ENCODE measurements around the gene ITGBL1. TPM values are rescaled to one million over a fixed set of nuclear protein-coding genes. Genes with fewer than 3 reads are reported as not detected.

ITGBL1 gene
- total RNA-seq, 1 experiment from 2014 or later: 0.22 TPM

GRCh38 chr13:101621099-101621498 is 168.6 kb downstream of the ITGBL1 start (continued):
- no peak for TF ChIP-seq STAT6 (CRISPR knock-in tag; conservative IDR thresholded peaks at IDR 0.05; ENCODE audit: low read depth)
- TF ChIP-seq ETV6 (CRISPR knock-in tag; IDR thresholded peaks at IDR 0.05): no peak

- ChIA-PET POLR2A (no interaction called here), CTCF (no interaction called here)
- Mint-ChIP-seq H3K27me3 (ENCODE audit: low read depth) (no peaks in the 10 kb centered on the region), H3K9me3 (no peaks in the 10 kb centered on the region), H3K27ac (peak overlapping the region; percentile 58; the same call in 1 of the 2 replicates), H3K4me3 (no peak overlapping the region), H3K36me3 (no peaks in the 10 kb centered on the region), H3K4me1 (peaks cover 38% of the 10 kb centered on the region)
- ATAC-seq: no peak
- no peak for DNase-seq (ENCODE audit: low spot score)
- TF ChIP-seq ERG (CRISPR knock-in tag; IDR thresholded peaks at IDR 0.05): no peak
- TF ChIP-seq GTF2I (CRISPR knock-in tag; conservative IDR thresholded peaks at IDR 0.05): no peak
- no peak for TF ChIP-seq ZNF232 (CRISPR knock-in tag; IDR thresholded peaks at IDR 0.05)
- TF ChIP-seq PRRX2 (CRISPR knock-in tag; IDR thresholded peaks at IDR 0.05): no peak
- TF ChIP-seq FOXP4 (CRISPR knock-in tag; IDR thresholded peaks at IDR 0.05): no peak
- TF ChIP-seq ATF1 (CRISPR knock-in tag; IDR thresholded peaks at IDR 0.05): no peak
- TF ChIP-seq AFF4 (CRISPR knock-in tag; IDR thresholded peaks at IDR 0.05; ENCODE audit: borderline replicate concordance): no peak
- no peak for TF ChIP-seq PRDM15 (CRISPR knock-in tag; IDR thresholded peaks at IDR 0.05)
- no peak for TF ChIP-seq NR1H2 (CRISPR knock-in tag; IDR thresholded peaks at IDR 0.05)
- TF ChIP-seq ELF4 (CRISPR knock-in tag; IDR thresholded peaks at IDR 0.05; ENCODE audit: low read depth): no peak
- TF ChIP-seq ZNF121 (CRISPR knock-in tag; IDR thresholded peaks at IDR 0.05): no peak
- TF ChIP-seq ETV6 (CRISPR knock-in tag; IDR thresholded peaks at IDR 0.05): no peak
- no peak for TF ChIP-seq ARID4B (CRISPR knock-in tag; IDR thresholded peaks at IDR 0.05; ENCODE audit: borderline replicate concordance)
- TF ChIP-seq GABPB1 (CRISPR knock-in tag; IDR thresholded peaks at IDR 0.05): no peak
Measured at GRCh38 chr13:101623470-101624209, 171.2 kb downstream of the ITGBL1 start.
